Activated CD8-positive, alpha-beta memory T cell treated with anti-CD3 and anti-CD28 coated beads for 48 hours (primary cell): Measurements from ENCODE around the gene FLT1.

Experiments used
- DNase-seq, 3 experiments: peaks; one replicate each; pipeline ENCODE4 v3.0.0-alpha.2; 2020; ENCODE audit warnings: low read depth in 2 of 3, low spot score in 2 of 3

Gene FLT1

DNA sequence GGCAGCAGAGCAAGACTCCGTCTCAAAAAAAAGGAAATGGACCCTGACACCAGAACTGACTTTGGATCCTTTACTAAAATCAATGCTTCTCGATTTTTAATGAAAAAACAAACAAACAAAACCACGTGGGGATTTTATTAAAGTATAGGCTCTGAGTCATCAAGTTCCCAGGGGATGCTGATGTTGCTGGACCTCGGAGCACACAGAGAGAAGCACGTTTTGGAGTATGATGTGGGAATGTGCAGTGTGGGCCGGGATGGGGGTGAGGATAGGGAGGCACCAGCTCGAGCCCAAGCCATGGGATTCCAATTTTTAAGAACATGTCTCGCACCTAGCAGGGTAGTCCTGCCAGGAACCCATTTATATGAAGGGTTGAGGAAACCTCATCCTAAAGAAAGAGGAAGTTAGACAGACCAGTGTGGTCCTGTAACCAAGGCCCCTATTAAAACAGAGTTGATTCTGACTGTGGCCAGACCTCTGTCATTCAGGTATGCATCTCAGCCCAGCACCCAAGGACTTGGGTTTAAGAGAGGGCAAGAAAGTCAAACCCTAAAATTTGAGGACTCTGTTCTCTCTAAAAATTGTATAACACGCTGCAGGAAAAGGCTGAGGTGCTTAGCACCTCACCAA lies 6.4 kb downstream of the FLT1 start:
- DNase-seq = no peak

DNA sequence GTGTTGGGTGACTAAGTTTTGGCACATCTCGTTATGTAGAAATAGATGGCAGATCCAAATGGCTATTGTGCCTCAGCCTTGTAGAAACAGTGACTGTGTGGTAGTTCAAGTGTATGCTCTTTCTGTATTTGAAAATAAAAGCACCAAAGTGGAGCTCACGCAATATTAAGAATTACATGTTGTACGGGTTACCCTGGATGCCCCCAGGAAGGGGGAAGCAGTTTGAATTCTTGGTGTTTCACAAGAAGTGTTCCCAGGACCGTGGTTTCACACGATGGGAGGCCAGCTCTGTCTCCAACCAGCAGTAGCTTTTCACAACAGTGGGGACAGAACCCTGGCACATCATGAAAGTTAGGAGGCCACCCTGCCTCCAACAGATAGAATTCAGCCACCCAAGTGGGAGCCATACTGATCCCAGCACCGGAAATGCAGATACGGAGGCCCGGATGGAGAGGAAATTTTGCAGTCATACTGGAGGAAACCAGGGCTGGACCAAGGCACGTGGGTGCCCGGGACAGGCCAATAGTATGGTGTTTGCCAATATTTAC lies 8.9 kb downstream of the FLT1 start:
- no peak for DNase-seq

DNA sequence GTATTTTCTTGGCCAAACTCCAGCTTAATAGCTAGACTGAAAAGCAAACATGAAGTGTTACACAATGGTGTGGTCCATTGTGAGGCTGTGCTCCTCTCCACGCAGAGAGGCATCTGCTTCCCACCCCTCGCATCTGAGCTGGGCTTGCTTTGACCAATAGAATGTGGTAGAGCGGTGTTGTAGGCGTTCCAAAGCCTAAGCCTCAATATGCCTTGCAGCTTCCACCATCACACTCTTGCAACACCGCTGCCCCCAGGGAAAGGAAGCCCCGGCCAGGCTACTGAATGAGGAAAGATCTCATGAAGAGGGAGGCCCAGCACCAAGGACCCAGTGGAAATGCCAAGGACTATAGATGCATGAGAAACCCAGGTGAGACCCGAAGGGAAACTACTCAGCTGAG lies 9.4 kb downstream of the FLT1 start:
- no peak for DNase-seq

DNA sequence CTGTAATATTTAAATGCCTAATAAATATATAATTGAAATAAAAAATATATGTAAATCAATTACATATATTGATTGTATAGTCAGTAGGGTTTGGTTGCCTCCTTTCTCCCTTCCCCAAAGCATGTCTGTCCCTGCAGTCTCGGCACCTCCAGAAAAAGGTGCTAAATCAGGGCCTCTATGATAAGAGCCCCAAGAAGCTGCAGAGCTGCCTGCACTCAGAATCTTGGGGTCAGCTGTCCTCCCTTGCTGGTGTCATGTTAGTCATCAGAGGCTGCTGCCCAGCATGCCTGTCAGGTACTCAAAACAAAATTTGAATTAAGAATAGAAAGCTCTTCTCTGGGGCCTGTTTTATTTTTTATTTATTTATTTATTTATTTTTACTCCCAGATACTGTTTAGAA lies 9.8 kb downstream of the FLT1 start:
- no peak for DNase-seq

DNA sequence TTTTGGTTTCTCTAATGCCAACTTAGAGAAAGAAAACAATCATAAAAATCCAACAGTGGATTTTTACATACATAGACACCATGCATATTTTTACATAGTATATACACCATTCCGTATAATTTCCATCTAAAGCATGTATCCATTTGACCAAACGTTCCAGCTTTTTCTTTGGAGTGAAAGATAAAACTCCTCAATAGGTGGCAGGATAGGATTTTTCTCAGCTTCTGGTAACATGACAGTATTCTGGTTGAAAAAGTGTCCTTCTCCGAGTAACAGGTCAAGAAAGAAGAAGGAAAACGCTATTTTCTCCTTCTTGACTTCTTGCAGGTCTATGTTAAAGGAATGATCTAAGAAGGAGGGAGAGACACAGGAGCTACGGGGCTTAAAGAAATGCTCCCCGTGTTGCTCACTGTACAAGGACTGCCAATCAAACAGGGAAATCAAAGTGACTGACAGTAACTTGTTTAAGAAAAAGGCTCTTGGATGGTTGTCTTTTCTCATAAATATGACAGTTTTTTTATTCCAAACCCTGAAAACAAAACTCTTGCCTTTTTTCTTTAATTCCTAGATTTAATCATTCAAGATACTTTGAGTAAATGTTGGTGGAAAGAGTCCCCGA lies 11.5 kb downstream of the FLT1 start:
- DNase-seq = no peak

DNA sequence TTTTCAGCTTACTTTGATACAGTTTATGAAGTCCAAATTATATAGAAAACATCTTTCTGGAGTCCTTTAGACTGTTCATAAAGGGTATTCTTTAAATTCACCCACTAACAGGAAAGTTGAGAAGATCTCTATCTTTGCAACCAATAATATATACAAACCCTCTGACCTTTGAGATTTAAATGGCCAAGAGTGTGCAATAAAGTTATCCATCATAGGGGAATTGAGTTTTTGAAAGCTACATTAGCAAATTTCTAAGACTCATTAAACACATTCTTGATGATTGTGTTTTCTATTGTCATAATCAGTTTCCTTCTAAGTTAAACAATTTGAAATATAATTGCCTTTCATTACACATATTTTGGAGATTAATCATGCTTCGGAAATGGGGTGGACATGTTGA lies 15.9 kb downstream of the FLT1 start:
- no peak for DNase-seq

DNA sequence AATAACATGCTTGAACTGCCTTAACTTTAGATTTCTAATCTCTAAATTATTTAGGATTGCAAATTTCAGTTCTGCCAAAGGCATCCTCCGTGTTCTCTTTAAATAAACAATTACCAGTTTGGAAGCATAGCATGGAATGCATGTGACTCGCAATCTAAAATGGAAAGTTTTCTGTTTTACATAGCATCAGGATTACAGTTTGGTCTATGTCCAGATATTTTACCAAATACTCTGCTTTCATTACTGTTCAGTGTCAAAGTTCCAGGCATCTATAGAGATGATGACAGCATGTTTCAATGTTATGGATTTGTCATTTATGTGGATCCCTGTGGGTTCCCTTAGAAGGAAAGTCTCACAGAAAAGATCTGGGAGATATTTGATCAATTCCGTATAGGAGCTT lies 16.8 kb downstream of the FLT1 start:
- no peak for DNase-seq

DNA sequence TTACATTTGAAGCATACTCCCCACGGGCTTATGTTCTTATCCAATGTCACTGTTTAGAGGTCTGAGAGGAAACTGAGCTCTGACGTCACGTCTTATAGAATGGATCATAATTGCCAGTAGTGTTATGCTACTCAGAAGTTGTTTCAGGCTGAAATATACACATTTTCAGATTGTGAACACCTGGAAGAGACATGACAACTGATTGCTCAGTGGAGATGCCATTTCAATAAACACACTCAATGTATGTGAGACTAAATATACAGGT lies 17.3 kb downstream of the FLT1 start:
- no peak for DNase-seq

DNA sequence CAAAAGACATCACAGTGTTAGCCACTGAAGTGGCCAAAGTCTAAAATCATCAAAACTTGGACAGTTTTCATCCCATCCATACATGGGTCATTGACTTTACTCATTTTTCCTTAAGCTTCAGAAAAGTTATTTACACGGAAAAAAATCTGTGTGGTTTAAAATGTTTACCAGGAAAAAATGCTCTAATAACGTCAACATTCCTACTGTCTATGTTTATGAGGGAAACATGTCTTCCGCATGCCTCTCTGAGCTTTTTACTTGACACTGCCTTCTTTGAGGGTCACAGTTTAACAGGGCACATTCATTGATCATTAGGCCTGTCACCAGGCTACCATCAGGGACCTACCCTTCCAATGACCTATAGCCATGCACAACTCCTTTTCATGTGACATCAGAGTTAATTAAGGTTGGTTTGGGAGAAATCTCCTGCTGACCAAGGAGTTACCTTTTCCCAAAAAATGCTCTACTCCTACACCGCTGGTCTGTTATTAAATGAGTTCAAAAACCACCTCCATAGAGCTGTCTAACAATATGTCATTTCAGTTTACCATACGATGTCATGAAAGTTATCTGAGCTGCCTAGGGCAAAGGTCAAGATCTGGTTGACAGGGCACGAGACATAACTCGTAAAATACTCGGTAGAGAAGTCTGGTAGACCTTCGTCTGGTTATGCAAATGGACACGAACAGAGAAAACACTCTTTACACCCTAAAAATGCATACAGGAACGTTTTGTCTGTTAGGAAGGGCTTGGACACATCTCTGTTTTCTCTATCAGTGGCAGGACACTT lies 17.8 kb downstream of the FLT1 start:
- no peak for DNase-seq

DNA sequence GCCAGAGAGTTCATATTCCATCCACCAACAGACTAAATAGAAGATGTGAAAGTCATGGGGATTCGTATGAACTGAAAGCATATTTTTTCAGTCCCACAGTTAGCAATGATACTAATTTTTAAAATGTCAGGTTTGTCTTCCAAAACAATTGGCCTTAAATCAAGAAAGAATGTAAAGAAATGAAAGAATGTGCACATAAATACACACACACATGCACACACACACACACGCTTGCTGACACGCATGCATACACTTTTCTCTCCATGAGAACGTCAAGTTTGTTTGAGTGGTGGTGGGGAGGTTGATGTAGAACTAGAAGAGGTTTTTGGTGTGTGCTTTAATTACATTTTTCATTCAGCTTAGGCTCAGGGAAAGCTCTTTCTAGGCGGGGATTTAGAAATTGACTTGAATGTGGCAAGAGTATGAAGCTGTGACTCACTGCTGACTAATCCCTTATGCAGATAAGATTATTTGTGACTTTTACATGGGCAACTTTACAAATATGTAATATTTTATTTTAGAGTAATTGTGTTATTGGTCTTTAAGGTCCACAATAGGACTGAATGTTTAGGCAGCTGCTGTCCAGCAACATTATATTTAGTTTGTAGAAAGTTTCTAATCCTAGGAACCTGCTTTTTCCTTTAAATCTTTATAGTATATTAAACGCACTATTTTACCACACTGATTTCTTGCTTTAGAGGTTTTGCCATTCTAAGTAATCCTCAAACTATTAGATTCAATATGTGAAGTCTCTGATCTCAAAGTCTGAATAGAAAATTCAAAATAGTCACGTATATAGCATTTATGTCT lies 18.8 kb downstream of the FLT1 start:
- DNase-seq = no peak

DNA sequence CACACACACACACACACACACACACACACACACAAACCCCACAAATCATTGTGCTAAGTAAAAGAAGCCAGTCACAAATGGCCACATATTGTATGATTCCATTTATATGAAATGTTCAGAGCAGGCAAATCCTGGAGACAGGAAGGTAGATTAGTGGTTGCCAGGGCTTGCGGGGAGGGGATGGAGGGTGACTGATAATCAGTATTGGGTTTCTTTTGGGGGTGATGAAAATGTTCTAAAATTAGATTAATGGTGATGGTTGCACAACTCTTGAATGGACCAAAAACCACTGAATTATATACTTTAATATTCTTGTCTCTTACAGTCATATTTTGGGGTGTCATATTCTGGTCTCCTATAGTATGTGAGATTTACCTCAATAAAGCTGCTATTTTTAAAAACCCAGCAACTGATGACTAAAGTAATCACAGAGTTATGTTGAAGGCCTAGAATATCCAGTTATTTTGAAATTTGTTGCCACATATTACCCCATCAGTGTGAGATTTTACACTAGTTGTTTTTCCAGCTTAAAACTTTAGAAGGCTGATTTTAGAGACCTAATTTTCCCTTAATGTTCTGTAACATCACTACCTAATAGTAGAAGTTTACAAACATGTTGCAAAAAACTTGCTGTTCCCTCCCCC lies 20.3 kb downstream of the FLT1 start:
- no peak for DNase-seq

DNA sequence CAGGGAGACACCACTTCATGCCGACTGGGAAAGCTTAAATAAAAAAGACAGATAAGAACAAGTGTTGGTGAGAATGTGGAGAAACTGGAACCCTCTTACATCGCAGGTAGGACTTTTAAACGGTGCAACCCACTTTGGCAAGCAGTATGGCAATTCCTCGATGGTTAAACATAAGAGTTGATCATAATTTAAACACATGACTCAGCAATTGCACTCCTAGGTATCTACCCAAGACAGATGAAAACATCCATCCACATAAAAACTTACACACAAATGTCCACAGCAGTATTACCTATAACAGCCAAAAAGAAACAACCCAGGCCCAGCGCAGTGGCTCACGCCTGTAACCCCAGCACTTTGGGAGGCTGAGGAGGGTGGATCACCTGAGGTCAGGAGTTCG lies 21.9 kb downstream of the FLT1 start:
- no peak for DNase-seq

DNA sequence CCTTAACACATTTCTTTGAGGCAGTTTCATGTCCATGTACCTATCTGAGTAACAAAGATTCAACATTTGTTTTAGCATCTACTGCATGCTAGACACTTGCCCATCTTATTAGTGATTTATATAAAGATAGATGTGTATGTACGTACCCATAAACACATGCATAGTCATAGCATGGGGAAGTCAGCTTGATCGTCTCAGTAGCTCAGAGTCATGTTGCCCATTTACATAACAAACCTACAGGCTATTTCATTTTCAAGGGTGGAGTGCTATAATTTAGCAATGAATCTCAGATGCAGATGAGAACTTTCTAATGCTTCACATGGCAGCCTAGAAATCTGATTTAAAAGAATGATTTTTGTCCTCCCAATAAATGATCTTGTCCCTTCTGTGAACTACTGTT lies 23.5 kb downstream of the FLT1 start:
- DNase-seq = no peak

DNA sequence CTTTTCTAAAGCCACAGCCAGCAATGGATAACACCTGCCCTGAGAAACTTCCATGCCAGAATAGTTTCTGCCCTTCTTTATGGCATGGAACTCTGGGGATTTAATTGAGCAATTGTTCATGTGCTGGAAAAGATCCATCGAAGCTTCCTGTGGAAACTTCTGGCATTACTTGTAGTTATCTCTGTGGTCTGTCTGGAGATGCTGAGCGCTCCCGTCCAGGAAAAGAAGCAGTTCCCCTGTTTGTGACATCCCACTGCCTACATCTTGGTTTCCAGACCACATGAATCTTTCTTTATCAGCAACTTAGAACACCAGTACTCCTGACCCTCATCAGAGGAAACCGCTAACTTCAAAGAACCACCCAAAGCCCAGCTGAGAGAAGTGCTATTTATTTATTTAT lies 24.6 kb downstream of the FLT1 start:
- no peak for DNase-seq

DNA sequence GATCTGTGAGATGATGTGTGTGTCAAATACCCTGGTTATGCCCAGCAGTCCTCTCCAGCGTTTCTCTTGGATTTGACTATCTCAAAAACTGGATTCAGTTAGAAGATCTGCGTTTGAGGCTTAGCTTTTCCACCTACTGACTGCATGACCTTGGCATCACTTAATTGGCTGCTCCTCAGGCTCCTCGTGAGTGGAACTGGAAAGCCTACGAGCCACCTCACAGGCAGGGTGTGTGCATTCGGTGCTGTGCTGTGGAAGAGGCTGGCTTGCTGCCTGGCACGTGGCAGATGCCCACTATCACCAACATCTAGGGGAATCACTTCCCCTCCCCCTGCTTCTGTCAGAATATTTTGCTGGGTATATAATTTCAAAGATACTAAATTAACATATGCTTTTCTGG lies 25.6 kb downstream of the FLT1 start:
- DNase-seq = no peak

DNA sequence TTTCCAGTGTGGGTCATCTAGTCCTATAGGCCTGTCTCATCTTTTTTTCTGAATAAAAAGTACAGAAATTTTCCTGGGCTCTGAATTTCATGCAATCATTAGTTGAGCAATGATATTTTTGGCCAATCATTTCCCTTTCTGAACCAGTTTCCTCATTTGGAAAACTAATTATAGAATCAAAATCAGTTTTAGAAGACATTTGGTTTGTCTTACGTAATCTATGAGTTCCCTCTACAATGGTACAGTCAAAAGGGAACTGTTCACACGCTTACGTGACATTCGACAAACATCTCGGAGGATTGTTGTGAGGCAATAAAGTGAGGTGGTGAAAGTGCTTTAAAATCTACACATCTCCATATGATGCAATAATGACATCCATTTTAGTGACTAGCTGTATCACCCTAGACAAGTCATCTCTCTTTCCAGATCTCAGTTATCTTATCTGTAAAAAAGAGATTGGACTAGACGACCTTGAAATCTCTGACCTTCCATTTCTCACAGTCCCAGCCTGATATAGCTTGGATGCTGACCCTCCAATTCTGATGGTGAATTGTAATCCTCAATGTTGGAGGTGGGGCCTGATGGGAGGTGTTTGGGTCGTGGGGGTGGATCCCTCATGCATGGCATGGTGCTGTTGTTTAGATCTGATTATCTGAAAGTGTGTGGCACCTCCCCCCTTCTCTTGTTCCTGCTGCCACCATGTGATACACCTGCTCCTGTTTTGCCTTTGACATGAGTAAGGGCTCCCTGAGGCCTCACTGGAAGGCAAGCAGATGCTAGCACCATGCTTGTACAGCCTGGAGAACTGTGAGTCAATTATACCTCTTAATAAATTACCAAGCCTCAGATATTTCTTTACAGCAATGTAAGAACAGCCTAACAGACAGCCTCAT lies 26.7 kb downstream of the FLT1 start:
- DNase-seq = no peak

DNA sequence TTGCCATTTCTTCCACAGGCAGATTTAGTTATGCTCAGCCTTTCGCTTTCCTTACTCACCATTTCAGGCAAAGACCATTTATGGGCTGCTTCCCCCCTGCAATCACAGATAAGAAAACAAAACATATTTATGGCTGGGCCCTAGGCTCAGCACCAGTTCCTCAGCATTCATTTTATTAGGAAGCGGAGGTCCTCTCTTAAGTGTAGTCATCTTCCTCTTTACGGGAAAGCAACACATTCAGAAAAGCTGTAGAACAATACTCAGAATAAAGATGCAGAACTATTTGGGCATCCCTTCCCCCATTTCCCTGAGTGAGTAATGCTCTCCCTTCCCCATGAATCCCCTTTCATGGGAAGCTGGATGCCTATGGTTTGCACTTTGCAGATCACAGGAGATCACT lies 27.9 kb downstream of the FLT1 start:
- no peak for DNase-seq

DNA sequence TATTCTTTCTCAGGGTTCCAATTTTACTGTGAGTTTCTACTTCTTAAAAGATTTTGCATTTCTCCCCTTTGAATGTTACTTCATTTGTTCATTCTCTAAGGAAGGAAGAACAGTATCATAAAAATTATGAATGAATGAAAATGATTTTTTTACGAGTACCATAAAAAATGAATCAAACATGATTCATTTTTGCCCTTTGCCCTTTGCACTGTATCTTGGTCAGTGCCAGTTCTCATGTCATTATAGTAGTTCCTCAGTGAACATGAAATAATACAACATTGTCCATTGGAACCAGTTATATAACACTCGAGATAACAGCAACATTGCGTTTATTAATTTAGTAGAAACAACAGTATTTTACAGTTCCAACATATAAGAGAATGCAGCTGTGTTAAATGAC lies 28.8 kb downstream of the FLT1 start:
- no peak for DNase-seq

DNA sequence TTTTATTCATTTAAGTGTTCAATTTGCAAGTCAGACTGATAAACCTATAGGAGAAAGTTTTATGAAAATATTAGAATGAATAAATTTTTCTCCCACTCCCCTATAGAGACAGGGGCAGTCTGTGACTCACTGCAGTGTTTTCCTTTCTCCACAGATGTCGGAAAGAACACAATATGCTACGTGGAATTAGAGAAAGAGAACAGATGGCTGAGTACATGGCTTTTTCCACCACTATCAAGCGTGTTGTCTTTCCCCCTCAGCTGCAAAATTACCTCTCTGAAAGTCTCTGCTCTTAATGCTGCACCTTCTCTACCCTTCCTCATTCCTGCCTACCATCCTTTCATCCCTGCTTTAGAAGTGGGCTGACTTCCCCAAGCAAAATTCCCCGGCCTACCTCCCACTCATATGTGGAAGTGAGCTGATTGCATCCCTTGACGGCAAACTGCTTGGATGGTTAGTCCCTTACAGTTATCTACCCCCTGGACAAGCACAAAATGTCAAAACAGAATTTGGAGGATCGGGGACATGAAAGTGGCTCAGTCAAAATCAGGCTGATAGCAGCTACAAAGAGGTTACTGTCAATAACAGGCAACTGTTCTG lies 30.0 kb downstream of the FLT1 start:
- no peak for DNase-seq

DNA sequence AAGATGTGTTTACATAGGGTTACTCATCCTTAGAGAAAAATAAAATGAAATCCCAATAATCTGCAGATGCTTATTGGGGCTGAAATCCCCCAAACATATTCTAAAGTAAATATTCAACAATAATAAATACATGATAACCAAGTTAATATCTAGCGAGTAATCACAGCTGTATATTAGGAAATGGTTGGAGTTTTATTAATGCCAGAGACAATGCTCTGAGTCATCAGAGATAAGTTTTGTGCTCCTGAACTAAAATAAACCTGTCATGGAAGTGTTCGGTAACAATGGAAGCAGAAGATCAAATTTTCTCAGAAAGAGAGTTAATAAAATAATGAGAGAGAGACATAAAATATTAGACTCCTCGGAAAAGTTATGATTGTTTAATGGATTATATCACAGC lies 31.4 kb downstream of the FLT1 start:
- DNase-seq = no peak
